Body of pancreas (tissue), 4 donors: ENCODE results near the gene STRADB. TPM values are rescaled to one million over a fixed set of nuclear protein-coding genes. Genes with fewer than 3 reads are reported as not detected.

ENCODE experiments used
- ATAC-seq: fragments of 150-250 bp; one replicate; pipeline ENCODE4 v1.9.1; 2016
- DNase-seq, 4 donors: peaks; one replicate each; pipeline ENCODE4 v3.0.0-alpha.2; 2019
- H3K27ac ChIP-seq, 4 donors: fragments of 200-600 bp; sonication (generic); 1 replicate in 3 of 4; 2 replicates in 1 of 4; pipeline versions ENCODE4 v1.5.1 to v1.6.1; 2016 to 2019; ENCODE audit warnings: mild to moderate bottlenecking in 1 of 4, mixed read lengths in 1 of 4, moderate library complexity in 1 of 4
- H3K27me3 ChIP-seq, 2 donors: fragments of 200-600 bp; sonication (generic); one replicate each; pipeline ENCODE4 v1.6.0; 2016; ENCODE audit warnings: mild to moderate bottlenecking in 1 of 2
- H3K36me3 ChIP-seq, 2 donors: fragments of 200-600 bp; sonication (generic); replicated peaks in 1 of 2; 2 replicates each; pipeline ENCODE4 v1.5.1; 2016; ENCODE audit warnings: low read depth in 2 of 2; ENCODE audit not compliant: insufficient read depth in 1 of 2
- H3K4me1 ChIP-seq: fragments of 200-600 bp; sonication (generic); one replicate; pipeline ENCODE4 v1.6.0; 2016
- H3K4me3 ChIP-seq, 2 donors: fragments of 200-600 bp; sonication (generic); 1 replicate in 1 of 2; 2 replicates in 1 of 2; pipeline ENCODE4 v1.5.1; 2016 to 2019
- H3K9me3 ChIP-seq, 3 donors: fragments of 200-600 bp; sonication (generic); 1 replicate in 2 of 3; 2 replicates in 1 of 3; pipeline ENCODE4 v1.5.1; 2016
- CTCF ChIP-seq, 7 experiments: fragments of 450-650 bp in 4 of 7; fragments of 200-600 bp in 3 of 7; sonication (generic) in 3 of 7; IDR thresholded peaks; one replicate each; pipeline ENCODE4 v1.5.1; 2016 to 2019; ENCODE audit warnings: antibody characterized with exemption in 7 of 7
- POLR2A ChIP-seq, 3 donors: fragments of 450-650 bp; IDR thresholded peaks; one replicate each; pipeline ENCODE4 v1.6.1; 2016; ENCODE audit warnings: antibody characterized with exemption in 3 of 3, mild to moderate bottlenecking in 2 of 3
- WGBS, 2 donors: methylation state at CpG; one replicate each; pipeline ENCODE4 v1.1.5; 2017; 5-methylcytosine and 5-hydroxymethylcytosine counted together
- intact Hi-C: fragments of 100-400 bp; cut with DNase I; formaldehyde crosslinking; loops from one replicate; pipeline ENCODE4 v1.15.1; 2023
- total RNA-seq, 2 donors: library from RNA; depleted of rRNA; stranded (reverse); fragments of >200 nt; gene quantifications; one replicate each; pipeline ENCODE4 v1.1.0, GENCODE V29; 2016

STRADB gene
- total RNA-seq, 2 donors from 2014 or later: 21.0 to 24.7 TPM

GRCh38 chr2:201413143-201413542 lies 38.4 kb upstream of the STRADB start:
- DNase-seq: no peak
- 43 to 58% methylated on average over 2 of the region's 2 CpGs for WGBS, 2 donors
- intact Hi-C loops: no loop called here
- no peak overlapping the region for H3K4me3 ChIP-seq
- no peaks in the 10 kb centered on the region for H3K36me3 ChIP-seq
- no peaks in the 10 kb centered on the region for H3K9me3 ChIP-seq
- peaks cover 26% of the 10 kb centered on the region for H3K4me1 ChIP-seq
- no peak for TF ChIP-seq POLR2A (IDR thresholded peaks at IDR 0.05)
- TF ChIP-seq CTCF (IDR thresholded peaks at IDR 0.05): no peak
- H3K27ac ChIP-seq: no peak overlapping the region
- H3K27me3 ChIP-seq: no peaks in the 10 kb centered on the region
- no peak for ATAC-seq

GRCh38 chr2:201413552-201413951 lies 38.0 kb upstream of the STRADB start:
- Histone ChIP-seq H3K36me3 (no peaks in the 10 kb centered on the region), H3K9me3 (no peaks in the 10 kb centered on the region), H3K27ac (no peak overlapping the region), H3K27me3 (no peaks in the 10 kb centered on the region), H3K4me3 (no peak overlapping the region), H3K4me1 (peaks cover 26% of the 10 kb centered on the region)
- 63 to 71% methylated on average over 4 of the region's 4 CpGs for WGBS, 2 donors
- ATAC-seq (no peak), DNase-seq (no peak)
- intact Hi-C loops: no loop called here
- no peak for TF ChIP-seq POLR2A (IDR thresholded peaks at IDR 0.05)
- TF ChIP-seq CTCF (IDR thresholded peaks at IDR 0.05): no peak

GRCh38 chr2:201414099-201415023 lies 37.2 kb upstream of the STRADB start:
- no peak overlapping the region for H3K27ac ChIP-seq
- intact Hi-C loops: no loop called here
- H3K27me3 ChIP-seq: no peaks in the 10 kb centered on the region
- no peaks in the 10 kb centered on the region for H3K36me3 ChIP-seq
- peaks cover 25% of the 10 kb centered on the region for H3K4me1 ChIP-seq
- WGBS, 2 donors: 49 to 52% methylated on average over 3 of the region's 3 CpGs
- H3K9me3 ChIP-seq: no peaks in the 10 kb centered on the region
- ATAC-seq (no peak), DNase-seq (no peak)
- TF ChIP-seq POLR2A (IDR thresholded peaks at IDR 0.05) (no peak), CTCF (IDR thresholded peaks at IDR 0.05) (no peak)
- no peak overlapping the region for H3K4me3 ChIP-seq

GRCh38 chr2:201415149-201415548 lies 36.4 kb upstream of the STRADB start:
- Histone ChIP-seq H3K4me1 (peaks cover 19% of the 10 kb centered on the region), H3K4me3 (no peak overlapping the region), H3K27me3 (no peaks in the 10 kb centered on the region), H3K27ac (no peak overlapping the region), H3K36me3 (no peaks in the 10 kb centered on the region), H3K9me3 (no peaks in the 10 kb centered on the region)
- ATAC-seq: no peak
- no peak for DNase-seq
- intact Hi-C loops: no loop called here
- WGBS, 2 donors: 10 to 57% methylated on average over 2 of the region's 2 CpGs
- TF ChIP-seq CTCF (IDR thresholded peaks at IDR 0.05): no peak
- no peak for TF ChIP-seq POLR2A (IDR thresholded peaks at IDR 0.05)
